Stomach smooth muscle (tissue), 2 donors: ENCODE results near the gene ZNF407.

Experiments used
- H3K27ac ChIP-seq: one replicate; pipeline ENCODE4 v1.7.0; 2013; ENCODE audit warnings: mild to moderate bottlenecking, low read length, inconsistent platforms
- H3K27me3 ChIP-seq, 2 donors: one replicate each; pipeline ENCODE4 v1.7.0; 2013; ENCODE audit warnings: low read length in 2 of 2; ENCODE audit not compliant: insufficient read depth in 2 of 2, control insufficient read depth in 1 of 2
- H3K36me3 ChIP-seq, 2 donors: one replicate each; pipeline ENCODE4 v1.7.0; 2013; ENCODE audit warnings: low read length in 2 of 2; ENCODE audit not compliant: control insufficient read depth in 2 of 2, insufficient read depth in 2 of 2
- H3K4me1 ChIP-seq: one replicate; pipeline ENCODE4 v1.7.0; 2013; ENCODE audit warnings: low read length; ENCODE audit not compliant: control insufficient read depth, insufficient read depth
- H3K4me3 ChIP-seq, 2 donors: one replicate each; pipeline ENCODE4 v1.7.0; 2013; ENCODE audit warnings: low read length in 2 of 2
- H3K9ac ChIP-seq, 2 donors: one replicate each; pipeline ENCODE4 v1.7.0; 2013; ENCODE audit warnings: low read length in 2 of 2, mild to moderate bottlenecking in 1 of 2
- H3K9me3 ChIP-seq, 2 donors: one replicate each; pipeline ENCODE4 v1.7.0; 2013; ENCODE audit warnings: low read length in 2 of 2; ENCODE audit not compliant: control insufficient read depth in 2 of 2
- donor health status: healthy.
- donor health status: Pancreatic carcinoma.

ZNF407 gene

DNA sequence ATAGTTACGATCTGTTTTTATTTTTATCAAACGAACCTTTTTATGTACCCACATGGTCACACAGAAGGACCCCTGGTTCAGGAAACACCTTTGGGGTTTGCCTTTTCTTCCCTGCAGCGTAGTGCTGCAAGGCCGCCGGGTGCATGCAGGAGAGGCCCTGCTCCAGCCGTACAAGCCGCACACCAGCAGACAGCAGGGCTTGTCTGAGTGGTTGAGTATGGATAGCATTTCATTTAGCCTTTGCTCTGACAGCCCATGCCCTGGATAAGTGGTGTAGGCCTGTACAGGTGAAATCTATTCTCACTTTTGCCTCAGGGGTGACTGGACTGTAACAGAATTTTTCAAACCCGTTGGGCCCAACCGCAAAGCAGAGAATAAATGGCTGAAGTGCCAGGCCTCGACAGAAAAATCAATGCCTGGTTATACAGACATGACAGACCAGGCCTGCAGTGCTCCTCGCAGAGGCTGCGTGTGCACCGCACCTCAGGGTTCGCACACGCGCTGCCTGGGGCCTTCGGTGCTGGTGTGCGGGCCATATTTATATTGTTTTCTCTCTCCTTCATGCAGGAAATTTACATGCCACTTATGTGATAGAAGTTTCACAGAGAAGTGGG is 279.1 kb downstream of the ZNF407 start:
- Histone ChIP-seq H3K36me3 (peaks cover 0 to 4% of the 10 kb centered on the region in 2 donors), H3K27ac (no peak overlapping the region), H3K4me3 (no peak overlapping the region), H3K9ac (no peak overlapping the region), H3K4me1 (no peaks in the 10 kb centered on the region), H3K27me3 (no peaks in the 10 kb centered on the region), H3K9me3 (no peaks in the 10 kb centered on the region)

DNA sequence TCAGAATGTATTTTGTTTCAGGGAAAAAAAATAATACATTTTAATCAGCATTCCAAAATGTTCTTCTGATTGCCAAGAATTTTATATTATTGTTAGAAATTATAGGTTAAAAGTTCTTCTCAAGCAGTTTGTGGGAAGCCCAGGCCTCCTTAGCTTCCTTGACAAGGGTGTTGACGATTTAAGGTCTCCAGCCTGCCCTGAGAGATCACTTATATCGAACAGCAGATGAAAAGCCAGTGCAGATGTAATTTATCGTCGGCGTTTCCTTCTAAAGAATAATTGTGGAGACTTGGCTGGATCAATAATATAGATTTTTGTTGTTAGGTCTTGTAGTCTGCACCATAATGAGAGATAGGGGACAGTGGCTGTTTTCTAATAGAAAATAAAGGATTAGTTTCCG is 280.6 kb downstream of the ZNF407 start:
- Histone ChIP-seq H3K27ac (no peak overlapping the region), H3K9ac (no peak overlapping the region), H3K36me3 (peaks cover 0 to 7% of the 10 kb centered on the region in 2 donors)

GRCh38 chr18:74880706-74881278 is 283.1 kb downstream of the ZNF407 start:
- Histone ChIP-seq H3K9me3 (no peaks in the 10 kb centered on the region), H3K27me3 (no peaks in the 10 kb centered on the region), H3K9ac (no peak overlapping the region), H3K36me3 (peaks cover 0 to 11% of the 10 kb centered on the region in 2 donors), H3K27ac (no peak overlapping the region), H3K4me3 (no peak overlapping the region), H3K4me1 (no peaks in the 10 kb centered on the region)

More for the DNA sequence above, 280.6 kb downstream of the ZNF407 start:
- H3K9me3 ChIP-seq = no peaks in the 10 kb centered on the region
- no peaks in the 10 kb centered on the region for H3K4me1 ChIP-seq
- no peaks in the 10 kb centered on the region for H3K27me3 ChIP-seq
- no peak overlapping the region for H3K4me3 ChIP-seq

GRCh38 chr18:74892066-74892627 is 294.5 kb downstream of the ZNF407 start:
- no peak overlapping the region for H3K4me3 ChIP-seq
- no peaks in the 10 kb centered on the region for H3K4me1 ChIP-seq
- H3K27ac ChIP-seq = no peak overlapping the region
- no peak overlapping the region for H3K9ac ChIP-seq
- H3K9me3 ChIP-seq = no peaks in the 10 kb centered on the region
- H3K36me3 ChIP-seq = peaks cover 4 to 5% of the 10 kb centered on the region in 2 donors
- no peaks in the 10 kb centered on the region for H3K27me3 ChIP-seq

- no peaks in the 10 kb centered on the region for H3K9me3 ChIP-seq
- H3K36me3 ChIP-seq = peaks cover 0 to 5% of the 10 kb centered on the region in 2 donors
- H3K4me1 ChIP-seq = no peaks in the 10 kb centered on the region
- H3K27me3 ChIP-seq = no peaks in the 10 kb centered on the region
- no peak overlapping the region for H3K4me3 ChIP-seq
- H3K27ac ChIP-seq = no peak overlapping the region
- no peak overlapping the region for H3K9ac ChIP-seq
Measured at GRCh38 chr18:74895686-74896085, 298.0 kb downstream of the ZNF407 start.

DNA sequence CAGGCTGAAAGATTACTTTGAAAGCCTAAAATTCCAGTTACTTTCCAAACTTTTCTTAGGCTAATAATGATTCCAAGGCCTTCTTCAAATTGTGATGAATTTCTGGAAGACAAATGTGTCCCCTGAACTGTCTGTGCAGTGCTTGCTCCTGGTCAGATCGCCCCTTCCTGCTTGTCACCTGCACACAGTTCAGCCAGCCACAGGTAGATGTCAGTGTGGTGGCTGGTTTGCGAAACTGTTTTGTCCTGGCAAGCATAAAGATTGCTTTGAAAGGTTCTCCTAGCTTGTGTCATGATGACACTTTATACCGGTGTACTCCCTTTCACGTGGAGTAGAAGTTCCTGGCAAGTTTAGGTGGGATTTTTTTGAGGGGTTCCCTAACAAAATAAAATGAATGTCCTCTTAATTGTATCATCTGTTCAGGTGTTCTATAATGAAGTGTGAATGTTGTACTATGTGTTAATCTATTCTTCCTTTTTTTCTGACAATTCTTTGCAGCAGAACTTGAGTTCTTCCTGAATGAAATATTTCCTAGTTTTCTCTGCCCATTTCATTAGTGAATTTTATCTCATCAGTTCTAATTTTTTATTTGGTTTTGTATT is 298.8 kb downstream of the ZNF407 start:
- Histone ChIP-seq H3K9ac (no peak overlapping the region), H3K9me3 (no peaks in the 10 kb centered on the region), H3K27ac (no peak overlapping the region), H3K36me3 (no peaks in the 10 kb centered on the region), H3K4me3 (no peak overlapping the region), H3K4me1 (no peaks in the 10 kb centered on the region), H3K27me3 (no peaks in the 10 kb centered on the region)

- H3K9me3 ChIP-seq = no peaks in the 10 kb centered on the region
Measured at GRCh38 chr18:74897971-74898657, 300.4 kb downstream of the ZNF407 start.

DNA sequence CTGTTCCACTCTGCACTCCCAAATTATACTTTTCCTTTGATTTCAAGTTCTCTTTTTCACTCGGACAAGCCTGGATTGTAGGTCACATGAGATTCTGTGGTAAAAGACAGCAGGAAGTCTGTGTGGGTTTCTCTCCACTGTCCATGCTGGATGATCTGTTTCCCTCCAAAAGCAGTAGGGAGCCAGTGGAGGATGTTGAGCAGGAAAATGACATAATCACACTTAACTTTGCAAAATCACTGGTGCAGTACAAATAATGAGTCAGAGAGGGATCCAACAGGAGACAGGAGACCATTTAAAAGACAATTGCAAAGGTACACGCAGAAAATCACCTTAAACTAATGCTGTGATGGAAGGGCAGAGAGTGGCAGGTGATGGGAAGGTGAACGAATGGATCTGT is 301.3 kb downstream of the ZNF407 start:
- H3K27ac ChIP-seq = no peak overlapping the region
- no peak overlapping the region for H3K9ac ChIP-seq

More at GRCh38 chr18:74897971-74898657, 300.4 kb downstream of the ZNF407 start:
- no peak overlapping the region for H3K9ac ChIP-seq
- H3K4me3 ChIP-seq = no peak overlapping the region
- H3K27me3 ChIP-seq = no peaks in the 10 kb centered on the region
- no peak overlapping the region for H3K27ac ChIP-seq
- H3K36me3 ChIP-seq = no peaks in the 10 kb centered on the region
- no peaks in the 10 kb centered on the region for H3K4me1 ChIP-seq

GRCh38 chr18:74899554-74899953 is 301.9 kb downstream of the ZNF407 start:
- H3K9ac ChIP-seq = no peak overlapping the region
- no peak overlapping the region for H3K27ac ChIP-seq
- H3K4me3 ChIP-seq = no peak overlapping the region
- no peaks in the 10 kb centered on the region for H3K4me1 ChIP-seq
- no peaks in the 10 kb centered on the region for H3K9me3 ChIP-seq
- no peaks in the 10 kb centered on the region for H3K36me3 ChIP-seq
- no peaks in the 10 kb centered on the region for H3K27me3 ChIP-seq

More for the DNA sequence above, 301.3 kb downstream of the ZNF407 start:
- no peak overlapping the region for H3K4me3 ChIP-seq
- no peaks in the 10 kb centered on the region for H3K9me3 ChIP-seq
- H3K36me3 ChIP-seq = no peaks in the 10 kb centered on the region
- H3K4me1 ChIP-seq = no peaks in the 10 kb centered on the region
- no peaks in the 10 kb centered on the region for H3K27me3 ChIP-seq

- H3K4me3 ChIP-seq = no peak overlapping the region
- no peaks in the 10 kb centered on the region for H3K9me3 ChIP-seq
- H3K36me3 ChIP-seq = no peaks in the 10 kb centered on the region
- H3K4me1 ChIP-seq = no peaks in the 10 kb centered on the region
- no peaks in the 10 kb centered on the region for H3K27me3 ChIP-seq
- no peak overlapping the region for H3K27ac ChIP-seq
- H3K9ac ChIP-seq = no peak overlapping the region
Measured at GRCh38 chr18:74901362-74902146, 303.9 kb downstream of the ZNF407 start.
